ENCODE measurements around the gene STAC.
"Not testable (repeated sequence)": the region's sequence is repeated elsewhere in the genome, so short reads cannot be mapped to it uniquely, and the experiment has no call there.

The STAC gene

GRCh38 chr3:36482256-36482655 is 102.0 kb downstream of the STAC start:
- no peak for DNase-seq

GRCh38 chr3:36482880-36483279 is 102.6 kb downstream of the STAC start:
- DNase-seq = no peak

GRCh38 chr3:36483709-36484108 is 103.4 kb downstream of the STAC start:
- DNase-seq = no peak

- no peak for DNase-seq
Observed at GRCh38 chr3:36484386-36484785, 104.1 kb downstream of the STAC start.

- DNase-seq = no peak
Observed at GRCh38 chr3:36486009-36486795, 105.9 kb downstream of the STAC start.

- no peak for DNase-seq
Observed at GRCh38 chr3:36487616-36488015, 107.3 kb downstream of the STAC start.

- no peak for DNase-seq
Observed at GRCh38 chr3:36488077-36488789, 107.9 kb downstream of the STAC start.

- DNase-seq = no peak
Observed at GRCh38 chr3:36489101-36489500, 108.8 kb downstream of the STAC start.

GRCh38 chr3:36489679-36490425 is 109.5 kb downstream of the STAC start:
- no peak for DNase-seq

GRCh38 chr3:36493051-36493450 is 112.7 kb downstream of the STAC start:
- no peak for DNase-seq

GRCh38 chr3:36494461-36495109 is 114.3 kb downstream of the STAC start:
- no peak for DNase-seq

- DNase-seq = no peak
Observed at GRCh38 chr3:36496684-36497633, 116.7 kb downstream of the STAC start.

- DNase-seq = not testable (repeated sequence)
Observed at GRCh38 chr3:36500053-36500452, 119.7 kb downstream of the STAC start.

GRCh38 chr3:36501616-36502015 is 121.3 kb downstream of the STAC start:
- DNase-seq = no peak

- DNase-seq = no peak
Observed at GRCh38 chr3:36505393-36505792, 125.1 kb downstream of the STAC start.

- no peak for DNase-seq
Observed at GRCh38 chr3:36511791-36512486, 131.6 kb downstream of the STAC start.

- no peak for DNase-seq
Observed at GRCh38 chr3:36512555-36512954, 132.3 kb downstream of the STAC start.

GRCh38 chr3:36514171-36514570 is 133.9 kb downstream of the STAC start:
- DNase-seq = no peak

GRCh38 chr3:36519682-36520081 is 139.4 kb downstream of the STAC start:
- no peak for DNase-seq

- no peak for DNase-seq
Observed at GRCh38 chr3:36520241-36521006, 140.1 kb downstream of the STAC start.

GRCh38 chr3:36521007-36521379 is 140.7 kb downstream of the STAC start:
- no peak for DNase-seq

All from NCI-H1436 (cell line).